ENCODE results near the gene ARFRP1.
A peak's percentile ranks its signal among the peaks of the same experiment; 100 is the strongest.

Gene ARFRP1

GRCh38 chr20:63702036-63702665, 5.6 kb downstream of the ARFRP1 start:
- no peak for DNase-seq (ENCODE audit: low read depth in 2 of 2)

GRCh38 chr20:63701329-63702035, 6.3 kb downstream of the ARFRP1 start:
- no peak for DNase-seq (ENCODE audit: low read depth in 2 of 2)

GRCh38 chr20:63701051-63701328, 6.8 kb downstream of the ARFRP1 start:
- DNase-seq (ENCODE audit: low read depth in 2 of 2) = no peak

- no peak for DNase-seq (ENCODE audit: low read depth in 2 of 2)
These were observed 7.4 kb downstream of the ARFRP1 start for GRCh38 chr20:63700199-63701050.

- no peak for DNase-seq (ENCODE audit: low read depth in 2 of 2)
These were observed 8.1 kb downstream of the ARFRP1 start for GRCh38 chr20:63699466-63700198.

- peak in 1 of 2 experiments; percentile 61 for DNase-seq (ENCODE audit: low read depth in 2 of 2)
These were observed 8.9 kb downstream of the ARFRP1 start for GRCh38 chr20:63698739-63699465.

GRCh38 chr20:63697868-63698545, 9.8 kb downstream of the ARFRP1 start:
- DNase-seq (ENCODE audit: low read depth in 2 of 2) = no peak

GRCh38 chr20:63697357-63697867, 10.4 kb downstream of the ARFRP1 start:
- no peak for DNase-seq (ENCODE audit: low read depth in 2 of 2)

- no peak for DNase-seq (ENCODE audit: low read depth in 2 of 2)
These were observed 11.0 kb downstream of the ARFRP1 start, which contains the start of gene TNFRSF6B for GRCh38 chr20:63696628-63697356. TNFRSF6B (plus strand) TSS chr20:63696652; CDS start chr20:63696768, 116 bp downstream.

- no peak for DNase-seq (ENCODE audit: low read depth in 2 of 2)
These were observed 11.5 kb downstream of the ARFRP1 start for GRCh38 chr20:63696306-63696627.

GRCh38 chr20:63695424-63696305, 12.1 kb downstream of the ARFRP1 start:
- no peak for DNase-seq (ENCODE audit: low read depth in 2 of 2)

GRCh38 chr20:63694584-63695423, 13.0 kb downstream of the ARFRP1 start:
- DNase-seq (ENCODE audit: low read depth in 2 of 2) = no peak

- no peak for DNase-seq (ENCODE audit: low read depth in 2 of 2)
These were observed 13.8 kb downstream of the ARFRP1 start for GRCh38 chr20:63693733-63694583.

GRCh38 chr20:63693083-63693732, 14.6 kb downstream of the ARFRP1 start:
- no peak for DNase-seq (ENCODE audit: low read depth in 2 of 2)

GRCh38 chr20:63692436-63693082, 15.2 kb downstream of the ARFRP1 start:
- DNase-seq (ENCODE audit: low read depth in 2 of 2) = no peak
